Stimulated activated CD4-positive, alpha-beta T cell treated with anti-CD3 and anti-CD28 coated beads, Interleukin-15, amount 100 ng/mL, for 1 hour (primary cell): Measurements from ENCODE around the gene FAM193B.

Experiments used
- DNase-seq, 2 donors: peaks; one replicate each; pipeline ENCODE4 v3.0.0-alpha.2; 2020; ENCODE audit warnings: low read depth in 1 of 2, low spot score in 1 of 2

FAM193B gene

GRCh38 chr5:177516601-177517568 lies 37.5 kb downstream of the FAM193B start, which contains the start of gene DDX41:
Gene DDX41 (minus strand): TSS chr5:177516961. CDS start chr5:177516945, 16 bp downstream.
- DNase-seq, result peak; percentile 88 to 91

DNA sequence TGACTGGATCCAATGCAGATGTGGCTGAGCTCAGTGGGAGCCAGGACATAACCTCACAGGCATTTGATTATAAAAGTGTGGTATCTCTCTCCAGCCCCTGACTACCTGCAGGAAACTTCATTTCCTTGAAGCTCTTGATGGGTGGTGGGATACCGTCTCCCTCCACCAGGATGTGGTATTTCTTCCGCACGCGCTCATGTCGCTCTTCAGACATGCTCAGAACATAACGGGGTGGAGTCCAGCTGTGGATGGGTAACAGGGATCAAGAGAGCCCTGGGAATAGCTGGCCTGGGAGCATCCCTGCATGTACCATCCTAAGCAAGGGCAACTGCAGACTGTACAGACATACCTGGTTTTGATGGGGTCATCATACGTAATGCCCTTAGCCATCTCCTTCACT lies 38.8 kb downstream of the FAM193B start:
- DNase-seq, result no peak

DNA sequence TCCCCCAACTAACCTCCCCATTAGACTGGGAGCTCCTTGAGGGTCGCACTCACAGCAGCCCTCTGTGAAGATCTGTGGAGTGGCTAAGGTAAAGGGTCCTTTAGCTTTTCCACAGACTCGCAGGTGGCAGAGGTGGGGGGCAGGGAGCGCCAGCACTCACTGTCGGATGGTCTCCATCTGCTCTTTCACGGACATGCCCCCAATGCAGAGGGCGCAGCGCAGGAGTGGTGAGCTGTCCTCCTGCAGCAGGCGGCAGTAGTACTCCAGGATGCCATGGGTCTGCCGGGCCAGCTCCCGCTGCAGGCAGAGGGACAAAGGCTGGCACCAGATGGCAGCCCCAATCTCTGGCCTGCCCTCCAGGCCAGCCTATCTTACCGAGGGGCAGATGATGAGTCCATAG lies 39.8 kb downstream of the FAM193B start:
- DNase-seq, result no peak

DNA sequence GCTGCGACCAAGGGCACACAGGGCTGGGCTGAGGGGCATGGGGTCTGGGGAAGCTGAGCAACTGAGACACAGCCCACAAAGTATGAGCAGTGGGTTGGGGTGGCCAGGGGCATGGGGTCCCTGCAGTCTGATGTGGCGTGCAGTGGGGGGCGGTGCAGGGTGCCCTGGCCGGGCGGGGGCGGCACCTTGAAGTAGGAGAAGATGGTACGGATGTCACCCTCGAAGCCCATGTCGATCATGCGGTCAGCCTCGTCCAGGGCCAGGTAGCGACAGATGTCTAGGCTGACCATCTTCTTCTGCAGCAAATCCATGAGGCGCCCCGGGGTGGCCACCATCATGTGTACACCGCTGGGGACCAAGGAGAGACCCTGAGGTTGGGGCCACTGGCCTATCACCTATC lies 40.9 kb downstream of the FAM193B start:
- DNase-seq, result no peak

DNA sequence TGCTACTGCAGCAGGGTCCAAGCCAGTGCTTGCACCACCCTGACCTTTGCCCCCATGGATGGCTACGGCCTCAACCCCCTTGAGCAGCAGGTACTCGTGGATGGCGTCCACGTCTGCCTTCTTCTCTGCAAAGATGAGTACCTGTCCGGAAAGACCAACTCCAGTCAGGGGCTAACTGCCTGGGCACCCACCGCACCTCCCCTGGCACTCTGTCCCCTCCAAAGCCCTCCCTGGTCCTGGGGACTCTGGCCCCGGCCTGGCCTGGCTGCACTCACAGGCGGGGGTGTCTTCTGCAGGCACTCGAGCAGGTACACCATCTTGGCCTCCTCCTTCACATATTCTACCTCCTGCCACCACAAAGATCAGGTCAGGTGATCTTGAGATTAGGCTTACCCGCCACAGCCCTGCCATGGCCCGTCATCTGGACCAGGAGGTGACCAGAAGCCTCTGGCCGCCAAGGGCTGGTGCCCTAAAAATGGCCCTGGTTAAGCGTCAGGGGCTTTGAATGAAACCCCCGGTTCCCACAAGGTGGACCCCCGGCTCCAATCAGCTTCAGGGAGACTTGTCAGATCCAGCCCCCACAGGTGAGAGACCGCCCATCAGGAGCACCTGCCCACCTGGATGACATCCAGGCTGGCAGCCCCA lies 41.5 kb downstream of the FAM193B start:
- DNase-seq, result no peak

DNA sequence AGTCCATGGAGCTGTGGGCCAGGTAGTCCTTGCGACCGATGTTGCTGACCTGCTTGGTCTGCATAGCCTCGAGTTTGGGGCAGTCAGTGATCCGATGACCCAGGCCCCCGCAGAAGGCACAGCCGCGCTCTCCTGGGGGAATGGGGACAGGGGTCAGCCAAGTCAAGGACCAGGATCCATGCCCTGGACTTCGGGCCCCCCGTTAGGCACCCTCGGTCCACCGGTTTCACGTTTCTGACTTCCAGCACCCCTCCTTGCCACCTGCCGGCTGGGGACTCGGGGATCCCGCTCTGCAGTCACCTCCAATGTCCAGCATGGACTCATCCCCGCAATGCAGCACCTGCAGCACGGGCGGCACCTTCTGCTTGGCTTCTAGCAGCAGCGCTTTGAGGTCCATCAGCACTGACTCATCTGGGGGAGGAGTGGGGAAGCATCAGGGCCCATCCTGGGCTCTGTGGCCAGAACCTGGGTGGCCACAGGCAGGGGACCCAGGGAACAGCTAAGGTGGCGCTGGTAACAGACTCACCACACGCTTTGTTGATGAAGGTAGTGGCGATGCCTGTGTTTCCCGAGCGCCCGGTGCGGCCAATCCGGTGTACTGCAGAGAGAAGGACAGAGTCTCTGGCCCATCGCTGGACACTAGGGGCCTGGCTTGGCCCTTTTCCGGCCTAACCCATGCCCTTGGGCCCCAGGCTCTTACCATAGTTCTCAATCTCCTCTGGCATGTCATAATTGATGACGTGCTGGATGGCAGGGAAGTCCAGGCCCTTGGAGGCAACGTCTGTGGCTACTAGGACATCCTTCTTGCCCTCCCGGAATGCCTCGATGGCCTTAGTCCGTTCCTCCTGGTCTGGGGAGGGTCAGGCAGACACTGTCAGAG lies 42.3 kb downstream of the FAM193B start:
- DNase-seq, result no peak

DNA sequence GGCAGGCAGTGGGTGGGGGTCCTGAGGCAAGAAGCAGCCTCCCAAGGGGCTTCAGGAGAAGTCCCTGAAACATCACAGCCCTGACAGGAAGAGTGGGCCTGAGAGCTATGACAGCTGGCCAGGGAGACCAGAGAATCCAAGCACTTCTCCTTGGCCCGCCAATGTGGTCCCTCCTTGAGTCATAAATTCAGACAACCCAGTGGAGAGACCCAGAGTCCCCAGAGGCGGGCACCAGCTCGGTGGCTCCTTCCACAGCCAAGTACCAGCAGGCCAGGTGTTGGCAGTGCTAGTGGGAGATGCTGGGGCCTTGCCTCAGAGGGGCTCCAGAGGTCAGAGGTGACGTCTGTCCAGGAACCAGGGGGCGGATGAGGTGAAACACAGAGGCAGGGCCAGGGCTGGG lies 43.2 kb downstream of the FAM193B start:
- no peak for DNase-seq

- DNase-seq, result no peak
These were observed 43.8 kb downstream of the FAM193B start for GRCh38 chr5:177510567-177511053.

DNA sequence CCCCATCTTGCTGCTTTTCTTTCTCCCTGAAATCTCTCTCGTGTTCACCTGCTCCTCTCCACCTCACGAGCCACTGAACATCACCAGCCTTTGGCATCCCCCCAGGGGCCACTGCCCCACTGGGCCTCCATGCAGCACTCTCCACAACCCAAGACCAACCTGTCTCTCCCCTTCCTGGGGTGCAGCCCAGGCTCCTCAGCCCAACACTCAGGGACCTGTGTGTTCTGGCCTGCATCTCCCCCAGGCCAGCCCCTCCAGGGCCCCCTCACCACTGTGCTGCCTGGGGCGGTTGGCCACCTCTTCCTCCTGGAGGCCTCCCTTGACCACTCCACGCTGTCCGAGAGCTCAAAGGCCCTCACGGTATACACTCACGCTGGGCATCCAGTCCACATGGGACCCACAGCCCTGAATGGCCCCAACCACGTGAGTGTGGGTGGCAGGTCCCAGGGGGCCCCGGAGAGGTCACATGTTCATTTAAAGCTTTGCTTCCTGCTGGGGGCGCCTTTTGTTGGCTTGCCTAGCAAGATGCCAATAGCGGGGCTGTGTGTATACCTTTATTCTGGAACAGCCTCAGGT lies 44.3 kb downstream of the FAM193B start:
- no peak for DNase-seq

DNA sequence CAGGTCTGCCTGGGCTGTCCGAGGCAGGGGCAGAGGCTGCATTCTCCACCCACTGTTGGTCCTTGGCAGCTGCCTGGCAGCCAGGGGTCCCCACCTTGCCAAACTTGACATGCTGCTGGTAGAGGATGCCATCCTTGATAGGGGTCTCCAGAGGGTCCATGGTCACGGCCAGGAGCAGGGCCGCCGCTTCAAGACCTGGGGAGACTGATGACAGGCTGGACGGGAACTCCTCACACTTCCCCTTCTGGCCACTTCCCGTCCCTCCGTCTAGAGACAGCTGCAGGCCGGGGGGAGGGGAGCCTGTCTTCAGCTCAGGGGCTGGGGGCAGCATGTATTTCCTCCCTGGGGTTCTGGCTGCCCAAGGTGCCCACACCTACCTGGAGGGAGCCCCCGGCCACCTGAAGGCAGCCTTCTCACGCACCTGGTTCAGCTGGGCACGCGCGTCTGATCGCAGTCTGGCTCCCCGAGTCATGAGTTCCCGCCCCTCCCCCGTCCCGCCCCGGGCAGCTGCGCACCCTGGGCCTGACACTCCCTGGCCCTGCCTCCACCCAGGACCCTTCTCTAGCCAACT lies 44.9 kb downstream of the FAM193B start, which contains the start of gene DOK3:
Gene DOK3 (minus strand): TSS at position 446 of the 571 bp plus-strand sequence. CDS start 286 bp downstream, at position 160.
- DNase-seq, result no peak

- DNase-seq, result no peak
These were observed 45.5 kb downstream of the FAM193B start for GRCh38 chr5:177508837-177509236.

DNA sequence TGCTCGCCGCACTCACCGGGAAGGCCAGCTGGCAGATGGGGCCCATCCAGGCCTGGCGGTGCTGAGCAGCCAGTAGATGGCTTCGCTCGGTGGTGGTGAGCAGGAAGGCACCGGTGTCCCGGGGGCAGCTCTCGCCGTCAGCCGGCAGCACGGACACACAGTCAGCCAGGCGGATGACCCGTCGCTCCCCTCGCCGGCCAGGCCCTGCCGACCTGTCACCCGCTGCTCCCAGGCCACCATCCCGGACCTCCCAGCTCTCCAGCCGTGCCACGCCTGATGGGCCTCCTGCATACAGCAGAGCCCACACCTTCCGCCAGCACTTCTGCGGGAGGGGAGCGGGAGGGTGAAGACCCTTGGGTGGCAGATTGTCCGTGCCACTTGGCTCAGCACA lies 46.1 kb downstream of the FAM193B start:
- no peak for DNase-seq

DNA sequence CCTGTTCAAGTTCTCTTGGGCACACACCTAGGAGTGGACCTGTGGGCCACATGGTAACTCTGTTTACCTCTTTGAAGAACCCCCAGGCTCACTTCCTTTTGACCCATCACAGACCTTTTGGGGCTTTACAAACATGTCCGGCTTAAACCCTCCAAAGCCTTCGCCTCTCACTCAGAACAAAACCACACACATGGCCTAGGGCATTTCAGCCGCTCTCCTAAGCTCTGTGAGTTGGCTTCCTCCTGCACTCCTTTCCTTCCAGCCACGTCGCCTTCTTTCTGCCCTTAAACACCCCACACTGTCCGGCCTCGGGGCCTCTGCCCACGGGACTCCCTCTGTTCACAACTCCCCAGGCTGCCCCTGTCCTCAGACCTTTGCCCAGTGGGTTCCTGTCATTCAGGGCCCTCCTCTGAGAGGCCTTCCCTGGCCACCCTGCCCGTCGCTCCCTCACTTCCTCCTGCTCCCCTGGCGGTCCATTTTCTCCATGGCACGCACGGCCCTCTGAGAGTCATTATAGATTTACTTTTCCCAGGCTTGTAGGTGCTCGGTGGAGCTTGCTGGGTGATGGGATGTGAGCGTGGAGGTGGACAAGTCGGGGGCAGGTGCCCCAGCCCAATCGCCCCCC lies 46.7 kb downstream of the FAM193B start:
- no peak for DNase-seq

GRCh38 chr5:177507165-177507564 lies 47.2 kb downstream of the FAM193B start:
- DNase-seq, result no peak

- DNase-seq, result no peak
These were observed 49.3 kb downstream of the FAM193B start for GRCh38 chr5:177505075-177505474.

DNA sequence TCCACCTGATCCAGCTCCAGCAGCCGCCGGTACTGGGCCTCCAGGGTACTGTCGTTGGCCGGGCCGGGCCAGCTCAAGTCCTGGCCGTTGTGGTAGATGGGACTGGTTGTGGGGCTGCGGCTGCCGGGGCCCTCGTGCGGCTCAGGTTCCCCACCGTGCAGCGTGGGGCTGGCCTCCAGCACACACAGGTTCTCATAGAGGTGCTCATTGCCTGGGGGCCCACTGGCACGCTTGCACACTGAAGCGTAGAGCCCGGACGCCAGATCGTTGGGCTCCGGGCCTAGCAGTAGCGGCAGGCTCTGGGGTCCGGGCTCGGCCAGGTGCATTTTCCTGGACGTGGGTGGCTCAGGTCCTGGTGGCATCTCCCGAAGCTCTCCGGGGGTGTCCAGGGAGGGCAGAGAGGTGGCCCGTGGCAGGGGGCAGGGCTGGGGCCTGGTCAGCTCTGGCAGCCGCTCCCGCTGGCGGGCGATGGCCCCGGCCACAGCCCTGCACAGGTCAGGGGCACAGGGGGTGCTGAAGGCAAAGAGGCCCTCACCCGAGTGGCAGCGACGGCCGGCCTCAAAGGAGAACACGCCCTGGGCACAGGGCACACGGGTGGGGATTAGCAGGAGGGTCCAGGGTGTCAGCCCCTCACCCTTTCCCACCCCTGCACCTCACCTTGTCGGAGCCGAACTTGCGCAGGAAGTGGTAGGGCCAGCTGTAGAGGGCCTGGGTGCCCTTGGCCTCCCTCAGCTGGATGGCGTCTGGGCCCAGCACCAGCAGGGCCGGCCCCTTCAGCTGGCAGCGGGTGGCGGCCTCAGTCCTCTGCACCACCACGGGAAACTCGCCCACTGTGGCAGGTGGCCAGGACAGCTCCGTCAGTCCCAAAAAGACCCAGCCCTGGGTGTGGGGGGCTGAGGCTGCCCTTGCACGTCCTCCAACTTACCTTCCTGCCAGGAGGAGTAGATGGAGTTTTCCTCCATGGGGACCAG lies 50.0 kb downstream of the FAM193B start:
- DNase-seq, result no peak

GRCh38 chr5:177503351-177504085 lies 50.8 kb downstream of the FAM193B start:
- DNase-seq, result no peak

DNA sequence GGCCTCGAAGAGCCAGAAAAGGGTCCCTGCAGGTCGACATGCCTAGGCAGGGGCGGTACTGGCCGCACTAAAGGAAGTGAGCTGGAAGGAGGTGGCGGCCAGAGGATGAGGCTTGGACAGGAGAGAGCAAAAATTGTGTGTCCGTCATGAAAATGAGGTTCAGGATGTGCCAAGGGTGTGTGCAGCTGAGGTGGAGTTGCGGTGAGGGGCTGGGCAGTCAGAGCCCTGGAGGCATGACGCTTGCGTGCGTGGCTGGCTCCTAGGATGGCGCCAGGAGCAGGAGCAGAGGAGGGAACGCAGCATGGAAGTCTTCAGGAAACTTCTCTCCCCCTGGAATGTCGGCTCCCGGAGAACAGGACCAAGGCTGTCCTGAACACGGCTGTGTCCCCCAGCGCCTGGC lies 51.5 kb downstream of the FAM193B start:
- DNase-seq, result no peak
